GM23338 (cell line): Measurements from ENCODE around the gene FGFR2. TPM values are rescaled to one million over a fixed set of nuclear protein-coding genes. Genes with fewer than 3 reads are reported as not detected.

Experiments used
- ATAC-seq: fragments of 200-7000 bp; cut with Tn5 transposase; 3 replicates; pipeline ENCODE4 v1.9.1; 2020
- DNase-seq: peaks from one replicate; pipeline ENCODE4 v3.0.0-alpha.2; 2015; ENCODE audit warnings: low spot score
- H2AFZ ChIP-seq: fragments of 200-600 bp; sonication (generic); 2 replicates; pipeline ENCODE4 v1.8.0; 2016; ENCODE audit warnings: antibody characterized with exemption, mild to moderate bottlenecking, moderate library complexity
- H3F3A ChIP-seq: fragments of 200-600 bp; sonication (generic); replicated peaks from 2 replicates; pipeline ENCODE4 v1.8.0; 2017; ENCODE audit warnings: antibody characterized with exemption, mixed run types, low read depth
- H3K27ac ChIP-seq: fragments of 200-600 bp; sonication (generic); 2 replicates; pipeline ENCODE4 v1.6.1; 2016; ENCODE audit warnings: low read depth
- H3K27me3 ChIP-seq: fragments of 200-600 bp; sonication (generic); 2 replicates; pipeline ENCODE4 v1.8.0; 2016; ENCODE audit warnings: mild to moderate bottlenecking, mixed run types, moderate library complexity; ENCODE audit not compliant: insufficient read depth
- H3K36me3 ChIP-seq: fragments of 200-600 bp; sonication (generic); 2 replicates; pipeline ENCODE4 v1.8.0; 2016; ENCODE audit warnings: mild to moderate bottlenecking; ENCODE audit not compliant: insufficient read depth
- H3K4me1 ChIP-seq: fragments of 200-600 bp; sonication (generic); 2 replicates; pipeline ENCODE4 v1.8.0; 2016; ENCODE audit warnings: mild to moderate bottlenecking, moderate library complexity; ENCODE audit not compliant: insufficient read depth
- H3K4me2 ChIP-seq: fragments of 200-600 bp; sonication (generic); 2 replicates; pipeline ENCODE4 v1.7.1; 2017; ENCODE audit warnings: mixed run types
- H3K4me3 ChIP-seq: fragments of 200-600 bp; sonication (generic); 2 replicates; pipeline ENCODE4 v1.6.1; 2016; ENCODE audit warnings: mixed run types
- H3K79me2 ChIP-seq: fragments of 200-600 bp; sonication (generic); replicated peaks from 2 replicates; pipeline ENCODE4 v1.8.0; 2017; ENCODE audit warnings: mild to moderate bottlenecking; ENCODE audit not compliant: insufficient read depth
- H3K9me2 ChIP-seq: fragments of 200-600 bp; sonication (generic); 2 replicates; pipeline ENCODE4 v1.8.0; 2017; ENCODE audit not compliant: insufficient read depth
- H4K20me1 ChIP-seq: fragments of 200-600 bp; sonication (generic); replicated peaks from 2 replicates; pipeline ENCODE4 v1.8.0; 2017; ENCODE audit warnings: mild to moderate bottlenecking; ENCODE audit not compliant: insufficient read depth
- H3K27ac Mint-ChIP-seq: 2 replicates; pipeline ENCODE4 v1.8.0; 2020; ENCODE audit warnings: inconsistent platforms, mild to moderate bottlenecking, moderate library complexity, mixed read lengths
- H3K27me3 Mint-ChIP-seq: 3 replicates; pipeline ENCODE4 v1.8.0; 2022; ENCODE audit warnings: low read depth, mild to moderate bottlenecking, moderate library complexity, mixed read lengths, inconsistent platforms; ENCODE audit not compliant: insufficient read depth, poor library complexity
- H3K36me3 Mint-ChIP-seq: 3 replicates; pipeline ENCODE4 v1.8.0; 2021; ENCODE audit warnings: low read depth, mild to moderate bottlenecking, inconsistent platforms, moderate library complexity, mixed read lengths
- H3K4me1 Mint-ChIP-seq: 3 replicates; pipeline ENCODE4 v1.8.0; 2020; ENCODE audit warnings: mild to moderate bottlenecking, inconsistent platforms, mixed read lengths
- H3K4me3 Mint-ChIP-seq: 3 replicates; pipeline ENCODE4 v1.8.0; 2021; ENCODE audit warnings: moderate library complexity, mild to moderate bottlenecking, inconsistent platforms, mixed read lengths
- H3K9me3 Mint-ChIP-seq: 3 replicates; pipeline ENCODE4 v1.8.0; 2020; ENCODE audit warnings: moderate library complexity, mild to moderate bottlenecking, inconsistent platforms, mixed read lengths
- CTCF ChIP-seq, 2 experiments: fragments of 200-600 bp in 1 of 2; sonication (generic) in 1 of 2; conservative IDR thresholded peaks; 2 replicates each; pipeline versions ENCODE4 v1.5.1 to v1.6.1; 2016 to 2017; ENCODE audit warnings: antibody characterized with exemption in 2 of 2, low read depth in 2 of 2, mild to moderate bottlenecking in 2 of 2, moderate library complexity in 1 of 2
- ETS1 ChIP-seq: IDR thresholded peaks from 2 replicates; pipeline ENCODE4 v1.6.1; 2016; ENCODE audit warnings: antibody characterized with exemption
- JUNB ChIP-seq: IDR thresholded peaks from one replicate; pipeline ENCODE4 v1.6.1; 2016; ENCODE audit warnings: antibody characterized with exemption; ENCODE audit not compliant: unreplicated experiment
- NANOG ChIP-seq: IDR thresholded peaks from 2 replicates; pipeline ENCODE4 v1.6.1; 2016; ENCODE audit warnings: antibody characterized with exemption, borderline replicate concordance
- POLR2AphosphoS5 ChIP-seq: IDR thresholded peaks from 2 replicates; pipeline ENCODE4 v1.6.1; 2016; ENCODE audit warnings: antibody characterized with exemption, low read depth
- STAT1 ChIP-seq: IDR thresholded peaks from one replicate; pipeline ENCODE4 v1.6.1; 2016; ENCODE audit warnings: antibody characterized with exemption; ENCODE audit not compliant: unreplicated experiment
- ZNF462 ChIP-seq: fragments of 250-450 bp; sonication (Bioruptor Pico); IDR thresholded peaks from 2 replicates; pipeline ENCODE4 v1.5.0; 2020; ENCODE audit warnings: mild to moderate bottlenecking, moderate library complexity
- polyA plus RNA-seq: library from polyadenylated mRNA; unstranded; fragments of >200 nt; fragmentation: Nextera tagmentation; extraction: Ambion mirVana; gene quantifications from 2 replicates; pipeline ENCODE4 v1.2.1, GENCODE V29; 2016
- total RNA-seq: library from RNA; depleted of rRNA; stranded (reverse); fragments of >200 nt; shearing (Covaris generic); gene quantifications from 2 replicates; pipeline ENCODE4 v1.2.3, GENCODE V29; 2014

Gene FGFR2
- total and polyA plus RNA-seq, 2 experiments from 2014 or later: 31.1 to 106 TPM

GRCh38 chr10:121448766-121449421, 149.3 kb downstream of the FGFR2 start:
- no peak overlapping the region for H3K4me2 ChIP-seq
- Mint-ChIP-seq H3K36me3 (no peaks in the 10 kb centered on the region), H3K27me3 (no peaks in the 10 kb centered on the region), H3K27ac (no peak overlapping the region), H3K4me3 (no peak overlapping the region), H3K9me3 (no peaks in the 10 kb centered on the region), H3K4me1 (no peaks in the 10 kb centered on the region; the same call in 1 of the 3 replicates)
- peaks cover 4% of the 10 kb centered on the region; the same call in 1 of the 2 replicates for H3K9me2 ChIP-seq
- no peak overlapping the region for H2AFZ ChIP-seq
- TF ChIP-seq POLR2AphosphoS5 (no peak), ZNF462 (CRISPR knock-in tag) (no peak), STAT1 (no peak), JUNB (no peak), CTCF (conservative IDR thresholded peaks at IDR 0.05; ENCODE audit: low read depth in 2 of 2) (no peak), ETS1 (no peak), NANOG (no peak)
- H3K79me2 ChIP-seq: no peaks in the 10 kb centered on the region
- no peaks in the 10 kb centered on the region for H3F3A ChIP-seq
- no peak for ATAC-seq
- no peaks in the 10 kb centered on the region for H4K20me1 ChIP-seq
- H3K27ac ChIP-seq: no peak overlapping the region
- H3K36me3 ChIP-seq: no peaks in the 10 kb centered on the region
- no peaks in the 10 kb centered on the region for H3K4me1 ChIP-seq
- H3K27me3 ChIP-seq: no peaks in the 10 kb centered on the region
- no peak for DNase-seq
- H3K4me3 ChIP-seq: no peak overlapping the region
